ENCODE data around the gene ST8SIA6.

ST8SIA6 gene

DNA sequence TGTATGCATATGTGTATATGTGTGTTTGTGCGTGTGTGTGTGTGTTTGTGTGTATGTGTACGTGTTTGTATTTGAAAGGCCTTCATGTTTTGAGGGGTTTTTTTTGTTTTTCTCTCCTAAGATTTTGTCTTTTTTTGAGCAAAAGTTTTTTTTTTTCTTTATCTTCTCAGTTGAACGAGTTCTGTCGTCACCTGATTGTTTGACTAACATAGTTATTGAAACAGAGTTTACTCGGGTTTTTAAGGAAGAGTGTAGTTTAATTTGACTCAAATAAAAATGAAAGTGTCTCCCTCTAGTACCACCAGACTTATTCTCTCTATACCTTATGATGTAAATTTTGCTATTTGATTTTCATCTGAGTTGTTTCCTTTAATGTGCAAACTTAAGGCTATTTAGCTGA lies 73.5 kb downstream of the ST8SIA6 start:
- TF ChIP-seq CTCF (IDR thresholded peaks at IDR 0.05; ENCODE audit: borderline replicate concordance, insufficient read depth, low read depth, low read length): no peak
- H3K4me3 ChIP-seq (ENCODE audit: low read depth, low read length): no peak overlapping the region

DNA sequence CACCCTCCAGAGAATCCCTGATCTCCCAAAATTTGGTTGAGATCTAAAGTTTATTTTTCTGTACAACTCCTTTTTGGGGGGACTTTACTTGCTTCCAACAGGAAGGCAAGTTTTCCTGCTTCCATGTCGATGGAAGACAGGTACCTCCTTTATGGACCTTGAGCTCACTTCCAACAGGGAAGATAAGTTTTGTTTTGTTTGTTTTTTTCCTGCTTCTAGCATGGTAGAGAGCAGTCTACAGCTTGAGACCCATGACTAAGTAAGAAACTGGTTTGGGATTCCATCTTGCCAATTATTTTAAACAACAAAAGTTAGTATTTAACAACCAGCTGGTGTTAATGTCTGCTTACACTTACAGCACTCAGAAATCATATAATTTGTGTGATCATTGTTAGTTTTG lies 74.4 kb downstream of the ST8SIA6 start:
- TF ChIP-seq CTCF (IDR thresholded peaks at IDR 0.05; ENCODE audit: borderline replicate concordance, insufficient read depth, low read depth, low read length): no peak

GRCh38 chr10:17379151-17379690 lies 75.2 kb downstream of the ST8SIA6 start:
- no peak for TF ChIP-seq CTCF (IDR thresholded peaks at IDR 0.05; ENCODE audit: borderline replicate concordance, insufficient read depth, low read depth, low read length)
- H3K4me3 ChIP-seq (ENCODE audit: low read depth, low read length): no peak overlapping the region

More for the DNA sequence above, 74.4 kb downstream of the ST8SIA6 start:
- no peak overlapping the region for H3K4me3 ChIP-seq (ENCODE audit: low read depth, low read length)

- no peak overlapping the region for H3K4me3 ChIP-seq (ENCODE audit: low read depth, low read length)
- TF ChIP-seq CTCF (IDR thresholded peaks at IDR 0.05; ENCODE audit: borderline replicate concordance, insufficient read depth, low read depth, low read length): peak; percentile 74
Observed at GRCh38 chr10:17375936-17376584, 78.3 kb downstream of the ST8SIA6 start.

DNA sequence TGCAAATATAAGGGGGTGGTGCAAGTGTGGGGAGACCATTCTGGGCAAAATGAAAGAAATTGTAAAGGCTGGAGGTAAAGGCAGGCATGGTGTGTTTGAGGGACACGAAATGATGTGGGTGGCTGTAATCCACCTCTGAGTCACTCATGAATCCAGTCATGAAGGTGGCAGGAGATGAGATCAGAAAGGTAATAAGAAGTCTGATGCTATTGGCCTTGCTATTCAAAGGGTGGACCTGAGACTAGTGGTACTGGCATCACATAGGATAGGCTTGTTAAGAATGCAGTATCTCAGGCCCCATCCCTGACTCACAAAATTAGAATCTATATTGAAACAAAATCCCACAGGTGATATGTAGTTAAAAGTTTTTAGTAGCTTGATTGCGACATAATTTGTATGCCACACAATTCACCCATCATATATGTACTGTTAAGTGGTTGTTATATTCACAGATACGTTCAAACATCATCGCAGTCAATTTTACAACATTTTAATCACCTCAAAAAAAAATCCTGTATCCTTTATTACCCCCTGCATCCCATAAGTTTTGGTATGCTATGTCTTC lies 85.6 kb downstream of the ST8SIA6 start:
- no peak for TF ChIP-seq CTCF (IDR thresholded peaks at IDR 0.05; ENCODE audit: borderline replicate concordance, insufficient read depth, low read depth, low read length)

GRCh38 chr10:17366705-17367104 lies 87.7 kb downstream of the ST8SIA6 start:
- H3K4me3 ChIP-seq (ENCODE audit: low read depth, low read length): no peak overlapping the region
- no peak for TF ChIP-seq CTCF (IDR thresholded peaks at IDR 0.05; ENCODE audit: borderline replicate concordance, insufficient read depth, low read depth, low read length)

More for the DNA sequence above, 85.6 kb downstream of the ST8SIA6 start:
- no peak overlapping the region for H3K4me3 ChIP-seq (ENCODE audit: low read depth, low read length)

GRCh38 chr10:17365402-17365801 lies 89.0 kb downstream of the ST8SIA6 start:
- H3K4me3 ChIP-seq (ENCODE audit: low read depth, low read length): no peak overlapping the region
- no peak for TF ChIP-seq CTCF (IDR thresholded peaks at IDR 0.05; ENCODE audit: borderline replicate concordance, insufficient read depth, low read depth, low read length)

All from GM12875 (cell line).